Measurements from ENCODE around the gene TTC7B.

The TTC7B gene

GRCh38 chr14:90506748-90507147, 309.5 kb downstream of the TTC7B start:
- no peak overlapping the region for H3K9ac ChIP-seq (ENCODE audit: low read depth, low read length)
- H3K9me3 ChIP-seq (ENCODE audit: control insufficient read depth, insufficient read depth, low read length): no peaks in the 10 kb centered on the region
- H3K4me3 ChIP-seq (ENCODE audit: low read depth, low read length): no peak overlapping the region
- no peaks in the 10 kb centered on the region for H3K27me3 ChIP-seq (ENCODE audit: control insufficient read depth, insufficient read depth, low read length)
- peaks cover 10% of the 10 kb centered on the region for H3K4me1 ChIP-seq (ENCODE audit: control insufficient read depth, insufficient read depth, low read length)
- H3K36me3 ChIP-seq (ENCODE audit: control insufficient read depth, insufficient read depth, low read length): no peaks in the 10 kb centered on the region

- Histone ChIP-seq H3K27me3 (ENCODE audit: control insufficient read depth, insufficient read depth, low read length) (no peaks in the 10 kb centered on the region), H3K9me3 (ENCODE audit: control insufficient read depth, insufficient read depth, low read length) (no peaks in the 10 kb centered on the region), H3K9ac (ENCODE audit: low read depth, low read length) (no peak overlapping the region), H3K36me3 (ENCODE audit: control insufficient read depth, insufficient read depth, low read length) (no peaks in the 10 kb centered on the region), H3K4me3 (ENCODE audit: low read depth, low read length) (no peak overlapping the region), H3K4me1 (ENCODE audit: control insufficient read depth, insufficient read depth, low read length) (peaks cover 6% of the 10 kb centered on the region)
Measured at GRCh38 chr14:90505531-90505930, 310.7 kb downstream of the TTC7B start.

DNA sequence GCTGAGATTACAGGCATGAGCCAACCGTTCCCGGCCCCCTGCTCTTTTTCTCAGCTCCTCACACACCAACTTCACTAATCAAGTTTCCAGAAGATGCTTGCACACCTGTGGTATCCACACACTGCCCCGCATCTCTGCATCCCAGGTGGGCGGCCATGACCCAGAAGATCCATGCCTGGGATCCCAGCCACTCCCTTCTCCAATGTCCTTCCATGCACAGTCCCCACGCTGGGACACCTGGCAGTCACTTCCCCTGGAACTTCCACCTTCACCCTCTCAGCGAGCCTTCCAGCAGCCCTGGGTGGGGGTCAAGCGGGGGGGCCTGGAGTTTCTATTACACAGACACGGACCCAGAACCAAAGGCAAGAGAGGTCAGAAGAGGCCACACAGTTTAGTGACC, 311.6 kb downstream of the TTC7B start:
- H3K36me3 ChIP-seq (ENCODE audit: control insufficient read depth, insufficient read depth, low read length): no peaks in the 10 kb centered on the region
- no peak overlapping the region for H3K4me3 ChIP-seq (ENCODE audit: low read depth, low read length)
- H3K9ac ChIP-seq (ENCODE audit: low read depth, low read length): no peak overlapping the region
- H3K27me3 ChIP-seq (ENCODE audit: control insufficient read depth, insufficient read depth, low read length): no peaks in the 10 kb centered on the region
- H3K4me1 ChIP-seq (ENCODE audit: control insufficient read depth, insufficient read depth, low read length): no peaks in the 10 kb centered on the region
- no peaks in the 10 kb centered on the region for H3K9me3 ChIP-seq (ENCODE audit: control insufficient read depth, insufficient read depth, low read length)

DNA sequence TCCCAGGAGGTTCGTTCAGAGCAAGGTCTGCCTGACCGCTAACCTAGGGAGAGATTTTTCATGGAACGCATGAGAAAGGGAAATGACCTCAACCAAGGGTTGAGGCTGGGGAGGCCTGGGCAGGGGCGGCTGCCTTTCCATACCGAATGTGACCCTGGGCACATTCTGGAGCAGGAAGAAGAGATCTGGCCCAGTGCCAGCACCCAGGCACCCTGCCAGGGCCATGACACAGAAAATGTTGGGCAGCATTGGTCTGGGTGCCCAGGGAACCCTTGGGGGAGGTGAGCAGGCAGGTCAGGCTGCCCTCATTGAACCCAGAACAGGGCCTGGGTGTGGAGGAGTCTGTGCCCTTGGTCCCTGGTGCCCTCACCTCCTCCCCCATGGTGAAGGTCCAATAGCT, 312.6 kb downstream of the TTC7B start:
- Histone ChIP-seq H3K9me3 (ENCODE audit: control insufficient read depth, insufficient read depth, low read length) (no peaks in the 10 kb centered on the region), H3K4me3 (ENCODE audit: low read depth, low read length) (no peak overlapping the region), H3K9ac (ENCODE audit: low read depth, low read length) (no peak overlapping the region), H3K27me3 (ENCODE audit: control insufficient read depth, insufficient read depth, low read length) (no peaks in the 10 kb centered on the region), H3K4me1 (ENCODE audit: control insufficient read depth, insufficient read depth, low read length) (no peaks in the 10 kb centered on the region), H3K36me3 (ENCODE audit: control insufficient read depth, insufficient read depth, low read length) (no peaks in the 10 kb centered on the region)

DNA sequence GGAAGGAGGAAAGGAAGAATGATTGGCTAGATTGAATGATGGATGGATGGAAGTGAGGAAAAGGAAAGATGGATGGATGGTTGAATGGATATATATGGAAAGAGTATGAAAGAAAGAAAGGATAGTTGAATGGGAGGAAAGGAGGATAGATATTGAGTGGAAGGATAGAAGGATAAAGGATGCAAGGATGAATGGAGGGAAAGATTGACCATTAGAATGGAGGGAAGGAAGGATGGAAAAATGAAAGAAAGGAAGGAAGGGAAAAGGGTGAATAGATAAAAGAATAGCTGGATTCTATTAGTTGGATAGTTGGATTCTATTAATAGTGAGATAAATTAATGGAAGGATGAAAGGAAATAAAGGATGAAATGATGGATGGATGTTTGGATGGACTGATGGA, 313.5 kb downstream of the TTC7B start:
- Histone ChIP-seq H3K9ac (ENCODE audit: low read depth, low read length) (no peak overlapping the region), H3K9me3 (ENCODE audit: control insufficient read depth, insufficient read depth, low read length) (no peaks in the 10 kb centered on the region), H3K4me1 (ENCODE audit: control insufficient read depth, insufficient read depth, low read length) (no peaks in the 10 kb centered on the region), H3K4me3 (ENCODE audit: low read depth, low read length) (no peak overlapping the region), H3K27me3 (ENCODE audit: control insufficient read depth, insufficient read depth, low read length) (no peaks in the 10 kb centered on the region), H3K36me3 (ENCODE audit: control insufficient read depth, insufficient read depth, low read length) (no peaks in the 10 kb centered on the region)

DNA sequence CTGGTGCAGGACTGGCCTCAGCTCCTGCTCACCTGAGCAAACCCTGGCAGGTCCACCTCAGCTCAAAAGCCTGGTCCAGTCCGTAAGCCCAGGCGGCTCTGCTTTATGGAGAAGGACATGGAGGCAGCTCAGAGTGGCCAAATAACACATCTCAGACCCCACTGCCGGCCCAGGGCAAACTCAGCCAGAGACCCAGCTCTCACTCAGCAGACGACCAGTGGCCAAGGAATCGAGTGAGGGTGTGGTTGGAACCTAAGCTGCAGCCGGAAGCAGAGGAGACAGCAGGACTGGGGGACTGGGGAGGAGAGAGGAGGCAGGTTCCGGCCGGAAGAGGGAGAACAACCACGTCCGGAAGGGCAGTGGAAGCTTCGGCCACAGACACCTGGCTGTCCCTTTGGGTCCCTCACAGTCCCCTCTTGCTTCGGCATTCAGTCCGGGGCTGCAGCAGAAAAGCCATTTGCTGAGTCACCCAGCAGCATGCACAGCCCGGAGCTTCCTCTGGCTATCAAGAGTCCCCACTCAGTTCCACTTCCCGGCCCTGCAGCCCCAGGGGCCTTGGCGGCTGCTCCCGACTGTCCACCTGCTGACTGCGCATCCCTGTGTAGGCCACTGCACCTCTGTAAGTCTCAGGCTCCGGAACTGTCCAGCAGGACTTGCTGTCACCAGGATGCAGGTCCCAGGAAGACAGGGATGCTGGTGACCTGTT, 315.4 kb downstream of the TTC7B start:
- H3K9ac ChIP-seq (ENCODE audit: low read depth, low read length): no peak overlapping the region
- no peaks in the 10 kb centered on the region for H3K4me1 ChIP-seq (ENCODE audit: control insufficient read depth, insufficient read depth, low read length)
- no peak overlapping the region for H3K4me3 ChIP-seq (ENCODE audit: low read depth, low read length)
- H3K27me3 ChIP-seq (ENCODE audit: control insufficient read depth, insufficient read depth, low read length): no peaks in the 10 kb centered on the region
- no peaks in the 10 kb centered on the region for H3K36me3 ChIP-seq (ENCODE audit: control insufficient read depth, insufficient read depth, low read length)
- no peaks in the 10 kb centered on the region for H3K9me3 ChIP-seq (ENCODE audit: control insufficient read depth, insufficient read depth, low read length)

GRCh38 chr14:90499908-90500664, 316.1 kb downstream of the TTC7B start:
- Histone ChIP-seq H3K36me3 (ENCODE audit: control insufficient read depth, insufficient read depth, low read length) (no peaks in the 10 kb centered on the region), H3K9me3 (ENCODE audit: control insufficient read depth, insufficient read depth, low read length) (no peaks in the 10 kb centered on the region), H3K9ac (ENCODE audit: low read depth, low read length) (no peak overlapping the region), H3K4me3 (ENCODE audit: low read depth, low read length) (no peak overlapping the region), H3K4me1 (ENCODE audit: control insufficient read depth, insufficient read depth, low read length) (no peaks in the 10 kb centered on the region), H3K27me3 (ENCODE audit: control insufficient read depth, insufficient read depth, low read length) (no peaks in the 10 kb centered on the region)

DNA sequence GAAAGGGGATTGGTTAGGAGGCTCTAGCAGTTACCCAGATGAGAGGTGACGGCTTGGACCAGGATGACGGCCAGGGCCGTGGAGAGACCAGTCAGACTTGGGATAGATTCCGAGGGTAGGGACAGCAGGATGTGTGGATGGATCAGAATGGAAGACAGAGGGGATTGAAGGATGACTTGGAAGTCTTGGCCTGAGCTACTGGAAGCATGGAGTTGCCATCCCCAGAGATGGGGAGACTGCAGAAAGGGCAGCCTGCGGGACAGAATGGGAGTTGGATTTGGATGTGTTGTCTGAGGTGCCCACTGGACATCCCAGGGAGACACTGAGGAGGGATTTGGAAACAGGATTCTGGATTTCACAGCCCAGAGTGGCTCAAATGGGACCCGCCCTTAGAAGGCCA, 317.1 kb downstream of the TTC7B start:
- no peaks in the 10 kb centered on the region for H3K27me3 ChIP-seq (ENCODE audit: control insufficient read depth, insufficient read depth, low read length)
- H3K9me3 ChIP-seq (ENCODE audit: control insufficient read depth, insufficient read depth, low read length): no peaks in the 10 kb centered on the region
- H3K4me1 ChIP-seq (ENCODE audit: control insufficient read depth, insufficient read depth, low read length): no peaks in the 10 kb centered on the region
- no peaks in the 10 kb centered on the region for H3K36me3 ChIP-seq (ENCODE audit: control insufficient read depth, insufficient read depth, low read length)
- no peak overlapping the region for H3K9ac ChIP-seq (ENCODE audit: low read depth, low read length)
- no peak overlapping the region for H3K4me3 ChIP-seq (ENCODE audit: low read depth, low read length)

GRCh38 chr14:90498198-90498597, 318.0 kb downstream of the TTC7B start:
- Histone ChIP-seq H3K36me3 (ENCODE audit: control insufficient read depth, insufficient read depth, low read length) (no peaks in the 10 kb centered on the region), H3K9ac (ENCODE audit: low read depth, low read length) (no peak overlapping the region), H3K27me3 (ENCODE audit: control insufficient read depth, insufficient read depth, low read length) (no peaks in the 10 kb centered on the region), H3K4me3 (ENCODE audit: low read depth, low read length) (no peak overlapping the region), H3K4me1 (ENCODE audit: control insufficient read depth, insufficient read depth, low read length) (no peaks in the 10 kb centered on the region), H3K9me3 (ENCODE audit: control insufficient read depth, insufficient read depth, low read length) (no peaks in the 10 kb centered on the region)

- H3K4me1 ChIP-seq (ENCODE audit: control insufficient read depth, insufficient read depth, low read length): peaks cover 3% of the 10 kb centered on the region
Measured at GRCh38 chr14:90496379-90496778, 319.9 kb downstream of the TTC7B start.

DNA sequence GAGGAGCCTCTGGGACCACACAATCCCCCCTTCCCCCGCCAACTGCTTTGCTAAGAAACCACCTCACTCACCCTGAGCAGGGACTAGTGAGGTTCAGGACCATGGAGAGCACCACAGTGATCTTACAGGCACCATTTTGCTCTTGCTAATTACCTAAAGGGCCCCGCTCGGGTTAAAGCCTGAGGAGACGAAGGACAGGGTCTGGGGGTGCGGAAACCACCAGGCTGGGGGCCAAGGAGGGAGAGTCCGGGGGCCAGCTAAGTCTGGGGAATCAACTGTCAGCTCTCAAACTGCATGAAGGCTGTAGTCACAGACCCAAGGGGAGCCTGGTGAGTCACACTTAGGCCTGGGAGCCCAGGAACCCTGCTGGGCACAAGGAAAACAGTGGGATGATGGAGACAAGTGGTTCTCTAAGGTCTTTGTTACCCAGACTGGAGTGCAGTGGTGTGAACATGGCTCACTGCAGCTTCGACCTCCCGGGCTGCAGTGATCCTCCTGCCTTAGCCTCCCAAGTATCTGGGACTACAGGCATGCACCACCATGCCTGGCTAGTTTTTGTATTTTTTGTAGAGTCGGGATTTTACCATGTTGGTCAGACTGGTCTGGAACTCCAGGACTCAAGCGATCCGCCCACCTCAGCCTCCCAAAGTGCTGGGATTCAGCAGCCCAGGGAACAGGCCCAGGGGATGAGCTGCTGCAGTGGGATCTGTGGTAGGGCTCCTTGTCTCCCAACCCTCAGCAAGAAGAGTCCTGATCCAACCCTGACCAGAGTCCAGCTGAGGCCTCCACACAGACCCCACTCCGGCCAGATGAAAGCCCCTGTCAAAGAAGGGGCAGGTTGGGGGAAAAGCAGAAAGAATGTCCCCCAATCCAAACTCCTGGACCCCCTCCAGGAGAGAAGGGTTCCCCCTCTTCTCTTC, 320.6 kb downstream of the TTC7B start:
- no peaks in the 10 kb centered on the region for H3K9me3 ChIP-seq (ENCODE audit: control insufficient read depth, insufficient read depth, low read length)
- peaks cover 3% of the 10 kb centered on the region for H3K4me1 ChIP-seq (ENCODE audit: control insufficient read depth, insufficient read depth, low read length)
- no peaks in the 10 kb centered on the region for H3K36me3 ChIP-seq (ENCODE audit: control insufficient read depth, insufficient read depth, low read length)
- H3K27me3 ChIP-seq (ENCODE audit: control insufficient read depth, insufficient read depth, low read length): no peaks in the 10 kb centered on the region
- no peak overlapping the region for H3K9ac ChIP-seq (ENCODE audit: low read depth, low read length)
- H3K4me3 ChIP-seq (ENCODE audit: low read depth, low read length): no peak overlapping the region

More at GRCh38 chr14:90496379-90496778, 319.9 kb downstream of the TTC7B start:
- Histone ChIP-seq H3K9me3 (ENCODE audit: control insufficient read depth, insufficient read depth, low read length) (no peaks in the 10 kb centered on the region), H3K9ac (ENCODE audit: low read depth, low read length) (no peak overlapping the region), H3K27me3 (ENCODE audit: control insufficient read depth, insufficient read depth, low read length) (no peaks in the 10 kb centered on the region), H3K4me3 (ENCODE audit: low read depth, low read length) (no peak overlapping the region), H3K36me3 (ENCODE audit: control insufficient read depth, insufficient read depth, low read length) (no peaks in the 10 kb centered on the region)
